Measurements from ENCODE around the gene MAML2. TPM values are rescaled to one million over a fixed set of nuclear protein-coding genes. Genes with fewer than 3 reads are reported as not detected.

Gene MAML2
- total and polyA plus RNA-seq, 2 experiments from 2014 or later: 2.0 to 7.1 TPM

GRCh38 chr11:96104496-96104895 is 238.5 kb downstream of the MAML2 start:
- Histone ChIP-seq H3F3A (replicated peaks; ENCODE audit: low read depth) (no peaks in the 10 kb centered on the region; the same call in 1 of the 2 replicates), H3K27ac (ENCODE audit: low read depth) (no peak overlapping the region), H3K4me2 (no peak overlapping the region), H3K27me3 (ENCODE audit: insufficient read depth) (no peaks in the 10 kb centered on the region), H4K20me1 (replicated peaks; ENCODE audit: insufficient read depth) (no peaks in the 10 kb centered on the region), H3K36me3 (ENCODE audit: insufficient read depth) (no peaks in the 10 kb centered on the region), H3K79me2 (replicated peaks; ENCODE audit: insufficient read depth) (no peaks in the 10 kb centered on the region), H3K9me2 (ENCODE audit: insufficient read depth) (peaks cover 11% of the 10 kb centered on the region), H3K4me3 (no peak overlapping the region), H3K4me1 (ENCODE audit: insufficient read depth) (peaks cover 5% of the 10 kb centered on the region), H2AFZ (no peak overlapping the region)
- no peak overlapping the region for H3K27ac Mint-ChIP-seq
- H3K36me3 Mint-ChIP-seq (ENCODE audit: low read depth): no peaks in the 10 kb centered on the region
- TF ChIP-seq CREB1 (CRISPR knock-in tag; IDR thresholded peaks at IDR 0.05; ENCODE audit: low read depth) (no peak), ETS1 (IDR thresholded peaks at IDR 0.05) (no peak), NANOG (IDR thresholded peaks at IDR 0.05; ENCODE audit: borderline replicate concordance) (no peak), JUNB (IDR thresholded peaks at IDR 0.05; ENCODE audit: unreplicated experiment) (no peak), ZNF114 (CRISPR knock-in tag; IDR thresholded peaks at IDR 0.05) (no peak)
- H3K27me3 Mint-ChIP-seq (ENCODE audit: insufficient read depth, low read depth, poor library complexity): no peaks in the 10 kb centered on the region
- DNase-seq (ENCODE audit: low spot score) (no peak), ATAC-seq (no peak)
- H3K4me1 Mint-ChIP-seq: peaks cover 7% of the 10 kb centered on the region
- no peaks in the 10 kb centered on the region for H3K9me3 Mint-ChIP-seq
- no peak overlapping the region for H3K4me3 Mint-ChIP-seq

- no peaks in the 10 kb centered on the region for H3K79me2 ChIP-seq (replicated peaks; ENCODE audit: insufficient read depth)
- no peak overlapping the region for H3K27ac ChIP-seq (ENCODE audit: low read depth)
- no peak overlapping the region for H3K4me3 ChIP-seq
- H4K20me1 ChIP-seq (replicated peaks; ENCODE audit: insufficient read depth): no peaks in the 10 kb centered on the region
- no peaks in the 10 kb centered on the region; the same call in 1 of the 2 replicates for H3F3A ChIP-seq (replicated peaks; ENCODE audit: low read depth)
- H3K9me3 Mint-ChIP-seq: no peaks in the 10 kb centered on the region
- H2AFZ ChIP-seq: no peak overlapping the region
- no peak overlapping the region for H3K4me3 Mint-ChIP-seq
- H3K36me3 Mint-ChIP-seq (ENCODE audit: low read depth): no peaks in the 10 kb centered on the region
- peaks cover 5% of the 10 kb centered on the region for H3K4me1 ChIP-seq (ENCODE audit: insufficient read depth)
- H3K27me3 Mint-ChIP-seq (ENCODE audit: insufficient read depth, low read depth, poor library complexity): no peaks in the 10 kb centered on the region
- no peaks in the 10 kb centered on the region for H3K36me3 ChIP-seq (ENCODE audit: insufficient read depth)
- ATAC-seq (no peak), DNase-seq (ENCODE audit: low spot score) (no peak)
- H3K4me1 Mint-ChIP-seq: peaks cover 11% of the 10 kb centered on the region
- no peak overlapping the region for H3K27ac Mint-ChIP-seq
- no peaks in the 10 kb centered on the region for H3K27me3 ChIP-seq (ENCODE audit: insufficient read depth)
- no peak overlapping the region for H3K4me2 ChIP-seq
- peaks cover 11% of the 10 kb centered on the region for H3K9me2 ChIP-seq (ENCODE audit: insufficient read depth)
- no peak for TF ChIP-seq ZNF114 (CRISPR knock-in tag; IDR thresholded peaks at IDR 0.05)
- no peak for TF ChIP-seq EZH2phosphoT487 (IDR thresholded peaks at IDR 0.05; ENCODE audit: unreplicated experiment)
- TF ChIP-seq ETS1 (IDR thresholded peaks at IDR 0.05): no peak
- TF ChIP-seq EZH2 (IDR thresholded peaks at IDR 0.05; ENCODE audit: low read depth, unreplicated experiment): no peak
- TF ChIP-seq POLR2AphosphoS5 (IDR thresholded peaks at IDR 0.05; ENCODE audit: low read depth): no peak
- no peak for TF ChIP-seq REST (IDR thresholded peaks at IDR 0.05; ENCODE audit: unreplicated experiment)
- no peak for TF ChIP-seq JUNB (IDR thresholded peaks at IDR 0.05; ENCODE audit: unreplicated experiment)
- no peak for TF ChIP-seq ZNF331 (CRISPR knock-in tag; IDR thresholded peaks at IDR 0.05; ENCODE audit: low read depth)
Observed at GRCh38 chr11:96103721-96104120, 239.3 kb downstream of the MAML2 start.

Data from GM23338 (cell line).